HL-60/S4 treated with retinoic acid at 250 ng/mL for 4 days and 3 days (cell line): ENCODE results near the gene SAE1.

Experiments
- in situ Hi-C: fragments of 300-500 bp; cut with MboI; formaldehyde crosslinking; loops from 2 replicates; pipeline ENCODE4 v1.7.0; 2022; ENCODE audit warnings: low sequenced_read_pairs

The SAE1 gene

GRCh38 chr19:47157431-47158321 is 27.0 kb downstream of the SAE1 start:
- in situ Hi-C loops: no loop called here

DNA sequence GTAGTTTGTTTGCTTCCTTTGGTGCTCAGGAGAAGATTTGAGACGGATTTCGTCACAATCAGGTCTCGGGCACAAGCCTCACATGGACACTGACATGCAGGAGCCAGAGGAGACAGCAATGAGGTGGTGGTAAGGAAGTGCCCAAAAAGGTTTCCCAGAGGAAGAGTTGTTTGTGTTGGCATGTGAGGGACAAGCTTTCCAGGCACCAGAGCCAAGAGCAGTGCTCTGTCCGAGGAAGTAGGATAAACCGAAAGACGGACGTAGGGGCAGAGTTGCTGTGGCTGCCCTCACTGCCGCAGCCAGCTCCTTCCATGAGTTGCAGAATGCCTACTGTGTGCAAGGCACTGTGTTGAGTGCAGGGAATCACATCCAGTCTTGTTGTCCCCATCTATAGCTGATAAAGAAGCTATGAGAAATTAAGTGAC is 27.7 kb downstream of the SAE1 start:
- in situ Hi-C loops: no loop called here

DNA sequence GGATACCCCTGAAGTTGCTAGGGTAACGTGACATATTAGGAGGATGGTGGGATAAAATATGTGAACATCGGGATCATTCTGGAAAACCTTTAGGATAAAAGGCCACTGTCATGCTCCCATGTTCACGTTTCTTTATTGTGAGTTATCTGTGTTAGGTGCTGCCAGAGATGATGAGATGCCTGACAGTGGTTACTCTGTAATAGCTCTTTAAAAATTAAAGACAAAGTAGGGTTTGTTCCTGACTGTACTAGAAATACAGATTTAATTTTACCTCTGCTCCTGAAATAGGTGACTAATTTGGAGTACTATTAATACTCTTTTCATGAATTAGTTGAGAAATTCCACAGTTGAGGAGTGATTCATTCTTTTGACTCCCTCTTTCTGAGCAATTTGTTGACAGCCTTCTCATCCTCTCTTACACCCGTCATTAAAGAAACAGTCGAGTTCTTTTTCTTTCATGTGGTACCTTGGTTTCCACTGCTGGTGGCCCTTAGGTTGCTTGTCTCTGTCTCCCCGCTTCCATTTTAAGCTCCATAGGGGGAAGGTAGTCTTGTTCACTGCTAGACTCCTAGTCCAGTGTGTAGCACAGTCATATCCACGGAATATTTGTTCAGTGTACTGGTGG is 28.4 kb downstream of the SAE1 start:
- in situ Hi-C loops: no loop called here

DNA sequence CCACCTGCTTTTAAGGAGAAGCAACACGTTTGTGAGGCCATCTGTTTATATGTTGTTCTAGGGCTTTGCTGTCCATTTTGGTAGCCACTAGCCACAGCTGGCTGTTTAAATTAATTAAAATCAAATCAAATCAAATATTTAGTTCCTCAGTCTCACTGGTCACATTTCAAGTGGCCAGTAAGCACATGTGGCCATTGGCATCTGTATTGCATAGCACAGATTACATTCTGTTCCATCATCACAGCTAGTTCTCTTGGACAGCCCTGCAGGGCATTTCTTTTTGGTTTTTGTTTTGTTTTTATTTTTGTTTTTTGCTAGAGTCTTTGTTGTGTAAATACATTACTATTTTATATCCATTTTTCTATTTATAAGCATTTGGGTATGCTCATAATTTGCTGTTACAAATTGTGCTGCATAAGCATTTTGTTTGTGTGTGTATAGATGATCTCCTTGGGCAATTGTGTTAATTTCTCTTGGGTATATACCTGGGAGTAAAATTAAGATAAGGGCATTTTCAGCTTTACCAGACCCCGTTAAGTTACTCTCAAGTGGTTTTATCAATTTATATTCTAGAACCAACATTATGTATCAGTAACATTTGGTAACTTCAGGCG is 31.3 kb downstream of the SAE1 start:
- in situ Hi-C loops: no loop called here

- in situ Hi-C loops: no loop called here
Measured at GRCh38 chr19:47168065-47168464, 37.4 kb downstream of the SAE1 start.

DNA sequence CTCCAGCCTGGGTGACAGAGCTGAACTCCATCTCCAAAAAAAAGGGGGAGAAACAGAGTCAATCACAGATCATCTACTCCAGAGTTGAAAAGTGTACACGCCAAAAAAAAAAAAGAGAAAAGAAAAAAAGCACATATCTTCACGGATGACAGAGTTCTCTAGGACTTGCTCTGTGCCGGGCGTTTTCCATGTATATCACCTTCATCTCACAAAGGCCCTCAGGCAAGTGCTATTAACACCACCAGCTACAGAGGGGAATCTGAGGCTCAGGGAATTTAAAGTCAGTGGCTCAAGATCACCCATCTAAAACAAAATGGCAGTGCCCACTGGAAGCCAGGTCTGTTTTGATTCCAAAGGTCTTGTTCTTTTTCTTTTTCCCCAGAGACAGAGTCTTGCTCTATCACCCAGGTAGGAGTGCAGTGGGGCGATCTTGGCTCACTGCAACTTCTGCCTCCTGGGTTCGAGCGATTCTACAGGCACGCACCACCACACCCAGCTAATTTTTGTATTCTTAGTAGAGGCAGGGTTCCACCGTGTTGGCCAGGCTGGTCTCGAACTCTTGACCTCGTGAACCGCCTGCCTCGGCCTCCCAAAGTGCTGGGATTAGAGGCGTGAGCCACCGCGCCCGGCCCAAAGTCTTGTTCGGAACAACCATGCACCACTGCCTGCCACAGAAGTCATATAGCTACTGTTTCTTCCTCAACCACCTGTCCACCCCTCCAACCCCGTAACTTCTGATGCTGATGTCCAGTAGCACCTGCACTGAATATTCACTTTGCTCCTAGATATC is 42.2 kb downstream of the SAE1 start:
- in situ Hi-C loops: no loop called here

DNA sequence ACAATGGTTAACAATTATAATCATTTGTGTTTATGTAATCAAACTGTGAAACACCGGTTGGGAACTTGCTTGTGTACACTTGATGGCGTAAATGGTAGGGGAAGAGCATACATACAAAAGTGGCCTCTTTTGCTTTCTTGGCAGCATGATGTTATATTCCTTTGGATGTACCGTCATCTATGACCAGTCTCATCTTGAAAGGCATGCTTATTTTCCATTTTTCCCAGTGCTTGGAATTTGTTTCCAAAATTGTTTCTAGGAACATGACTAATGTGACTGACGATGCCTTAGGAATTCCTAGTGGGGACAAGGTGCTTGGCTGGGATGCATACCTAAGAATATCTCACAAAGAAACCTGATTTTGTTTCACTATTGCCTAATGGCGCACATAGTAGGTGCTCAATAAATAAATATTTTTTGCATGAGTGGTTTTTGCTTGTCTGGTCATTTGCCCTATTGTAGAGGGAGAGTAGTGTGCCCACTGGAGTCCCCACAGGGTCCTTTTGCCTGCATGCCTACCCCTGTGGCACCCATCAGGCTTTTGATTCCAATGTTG is 45.5 kb downstream of the SAE1 start:
- in situ Hi-C loops: no loop called here

DNA sequence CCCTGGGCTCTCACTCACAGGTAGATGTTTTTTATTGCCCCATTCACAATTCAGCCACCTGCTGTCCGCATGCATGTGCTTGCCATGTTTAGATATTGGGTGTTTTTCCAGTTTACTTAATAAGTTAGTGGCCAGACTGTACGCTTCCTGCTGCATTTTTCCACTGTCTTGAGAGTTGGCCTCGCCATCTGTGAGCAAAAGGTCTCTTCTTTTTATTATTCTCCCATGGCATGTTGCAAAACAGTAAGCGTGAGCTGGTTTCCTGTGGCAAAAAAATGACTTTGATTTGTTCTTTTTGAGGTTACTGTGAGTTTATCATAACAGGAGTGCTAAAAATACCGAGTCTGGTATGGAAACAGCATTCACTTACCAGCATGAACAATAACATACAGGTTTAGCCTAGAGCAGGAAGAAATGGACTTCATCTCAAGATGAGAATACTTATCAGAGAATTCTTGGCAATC is 46.0 kb downstream of the SAE1 start:
- in situ Hi-C loops: no loop called here

DNA sequence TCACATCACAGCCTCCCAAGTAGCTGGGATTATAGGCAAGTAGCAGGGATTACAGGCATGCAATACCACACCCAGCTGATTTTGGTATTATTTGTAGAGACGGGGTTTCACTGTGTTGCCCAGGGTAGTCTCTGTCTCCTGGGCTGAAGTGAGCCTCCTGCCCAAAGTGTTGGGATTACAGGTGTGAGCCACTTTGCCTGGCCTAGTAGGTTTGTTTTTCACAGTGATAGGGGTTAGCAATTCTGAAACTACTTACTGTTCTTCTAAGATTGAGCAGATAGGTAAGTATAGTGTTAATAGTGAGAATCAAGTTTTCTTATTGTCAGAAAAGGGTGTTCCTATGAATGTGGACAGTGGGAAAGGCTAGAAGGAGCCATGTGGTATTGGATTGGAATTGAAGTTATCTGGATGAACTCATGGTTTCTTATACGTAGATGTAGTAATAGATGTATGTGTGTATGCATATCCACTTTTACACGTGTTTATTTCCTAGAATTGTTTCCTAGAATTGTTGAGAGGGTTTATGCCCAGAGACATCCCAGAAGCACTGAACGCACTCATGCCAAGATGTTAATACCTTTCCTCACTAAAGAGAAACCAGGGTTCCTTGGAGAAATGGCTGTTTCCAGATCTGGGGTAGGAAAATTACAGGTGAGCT is 49.1 kb downstream of the SAE1 start:
- in situ Hi-C loops: no loop called here

DNA sequence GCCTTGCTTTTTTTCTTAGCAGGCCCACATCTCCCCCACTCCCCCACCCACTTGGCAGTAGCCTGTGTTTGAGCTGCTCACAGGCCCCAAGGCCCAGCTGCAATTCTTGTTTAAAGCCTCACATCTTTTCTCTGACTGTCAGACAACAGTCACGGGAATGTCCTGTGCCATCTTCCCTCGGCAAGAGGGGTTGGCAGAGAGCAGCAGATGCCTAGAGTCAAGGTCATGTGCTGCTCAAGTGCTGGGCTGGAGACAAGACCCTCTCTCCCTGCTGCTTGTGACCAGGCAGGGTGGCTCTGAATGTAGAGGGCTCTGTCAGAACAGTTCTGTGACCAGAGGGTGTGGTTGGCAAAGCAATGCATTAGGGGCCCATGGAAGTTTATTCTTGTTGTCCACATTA is 53.0 kb downstream of the SAE1 start:
- in situ Hi-C loops: no loop called here

- in situ Hi-C loops: no loop called here
Measured at GRCh38 chr19:47186446-47187334, 56.1 kb downstream of the SAE1 start.

- in situ Hi-C loops: no loop called here
Measured at GRCh38 chr19:47187335-47187655, 56.7 kb downstream of the SAE1 start.

GRCh38 chr19:47187797-47188196 is 57.2 kb downstream of the SAE1 start:
- in situ Hi-C loops: no loop called here

DNA sequence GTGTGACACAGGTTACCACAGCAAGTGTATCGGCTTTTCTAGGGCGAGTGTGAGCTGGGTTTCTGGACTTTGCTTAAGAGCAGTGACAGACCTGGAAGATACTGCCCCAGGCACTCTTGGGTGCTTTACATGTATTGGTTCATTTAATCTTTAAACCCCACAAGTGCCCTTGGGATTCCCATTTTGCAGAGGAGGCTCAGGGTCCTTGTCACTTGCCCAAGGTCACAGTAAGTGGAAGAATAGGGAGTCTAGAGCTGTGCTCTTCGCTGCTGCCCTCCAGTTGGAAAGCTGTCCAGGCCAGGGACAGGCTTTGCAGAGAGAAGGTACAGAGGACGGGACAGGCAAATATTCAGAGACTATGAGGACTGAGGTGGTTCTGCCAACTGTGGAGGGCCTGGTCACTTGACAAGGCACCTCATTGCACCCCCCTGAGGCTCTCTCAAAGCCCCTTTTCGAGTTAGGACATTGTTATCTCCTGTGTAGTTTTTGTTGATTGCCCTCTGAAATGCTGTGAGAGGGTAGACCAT is 57.9 kb downstream of the SAE1 start:
- in situ Hi-C loops: no loop called here

GRCh38 chr19:47190167-47190727 is 59.6 kb downstream of the SAE1 start:
- in situ Hi-C loops: no loop called here

DNA sequence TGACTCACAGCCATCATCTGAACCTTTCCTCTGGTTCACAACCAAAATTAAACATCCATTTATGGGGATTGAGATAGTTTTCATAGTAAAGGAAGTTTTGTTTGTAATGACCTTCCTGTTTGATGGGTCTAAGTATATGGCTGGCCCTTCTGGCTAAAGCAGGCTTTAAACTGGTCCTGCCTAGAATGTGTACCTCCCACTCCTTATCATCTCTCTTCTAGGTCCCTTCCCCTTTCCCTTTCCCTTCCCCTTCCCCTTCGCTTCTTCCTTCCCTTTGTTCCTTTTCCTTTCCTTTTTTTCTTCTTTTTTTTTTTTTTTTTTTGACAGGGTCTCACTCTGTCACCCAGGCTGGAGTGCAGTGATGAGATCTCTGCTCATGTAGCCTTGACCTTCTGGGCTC is 64.8 kb downstream of the SAE1 start:
- in situ Hi-C loops: no loop called here

DNA sequence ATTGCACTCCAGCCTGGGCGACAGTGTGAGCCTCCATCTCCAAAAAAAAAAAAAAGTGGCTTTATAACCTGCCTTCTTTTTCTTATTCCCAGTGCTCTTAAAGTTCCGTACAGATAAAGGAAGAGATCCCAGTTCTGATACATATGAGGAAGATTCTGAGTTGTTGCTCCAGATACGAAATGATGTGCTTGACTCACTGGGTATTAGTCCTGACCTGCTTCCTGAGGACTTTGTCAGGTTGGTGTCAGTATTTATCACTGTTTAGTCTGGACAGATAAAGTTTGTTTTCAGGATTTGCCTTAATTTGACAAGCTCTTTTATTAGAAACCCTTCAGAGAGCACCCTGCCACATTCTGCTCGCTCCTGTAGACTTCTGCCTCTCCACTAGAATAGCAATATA is 66.5 kb downstream of the SAE1 start:
- in situ Hi-C loops: no loop called here

DNA sequence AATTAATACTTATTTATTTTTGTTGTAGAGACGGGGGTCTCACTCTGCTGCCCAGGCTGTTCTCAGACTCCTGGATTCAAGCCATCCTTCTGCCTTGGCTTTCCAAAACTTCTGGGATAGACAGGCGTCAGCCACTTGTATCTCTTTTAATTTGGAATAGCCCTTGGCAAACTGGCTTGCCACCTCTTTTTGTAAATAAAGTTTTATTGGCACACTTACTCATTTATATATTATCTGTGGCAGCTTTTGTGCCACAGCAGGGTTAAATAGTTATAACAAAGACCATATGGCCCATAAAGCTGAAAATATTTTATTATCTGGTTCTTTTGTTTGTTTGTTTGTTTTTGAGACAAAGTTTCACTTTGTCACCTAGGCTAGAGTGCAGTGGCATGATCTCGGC is 69.9 kb downstream of the SAE1 start:
- in situ Hi-C loops: no loop called here

GRCh38 chr19:47203254-47203653 is 72.6 kb downstream of the SAE1 start:
- in situ Hi-C loops: no loop called here
